HG02840 (cell line): ENCODE data around the gene RETN.

Experiments used
- ATAC-seq: cut with Tn5 transposase; IDR thresholded peaks from one replicate; pipeline ENCODE4 v1.9.1; 2021; ENCODE audit warnings: mild to moderate bottlenecking, moderate library complexity, moderate number of reproducible peaks; ENCODE audit not compliant: unreplicated experiment, low FRiP score

RETN gene

GRCh38 chr19:7705387-7706187 lies 36.7 kb downstream of the RETN start:
- ATAC-seq = peak; percentile 44

GRCh38 chr19:7706188-7706954 lies 37.5 kb downstream of the RETN start:
- ATAC-seq = no peak

- no peak for ATAC-seq
These were observed 38.2 kb downstream of the RETN start for GRCh38 chr19:7706955-7707456.

- no peak for ATAC-seq
These were observed 41.1 kb downstream of the RETN start for GRCh38 chr19:7709932-7710460.

- no peak for ATAC-seq
These were observed 41.8 kb downstream of the RETN start for GRCh38 chr19:7710616-7711015.

- no peak for ATAC-seq
These were observed 46.8 kb downstream of the RETN start for GRCh38 chr19:7715671-7716070.

- no peak for ATAC-seq
These were observed 47.9 kb downstream of the RETN start for GRCh38 chr19:7716762-7717161.

GRCh38 chr19:7718668-7719067 lies 49.8 kb downstream of the RETN start:
- ATAC-seq = no peak
